GM23248 (cell line): ENCODE data around the gene SEMA3B.

Experiments used
- EZH2 ChIP-seq: fragments of 200-600 bp; sonication (generic); IDR thresholded peaks from 2 replicates; pipeline ENCODE4 v1.6.1; 2018; ENCODE audit warnings: antibody characterized with exemption, mild to moderate bottlenecking; ENCODE audit not compliant: insufficient read depth, poor library complexity, severe bottlenecking
- EZH2phosphoT487 ChIP-seq: fragments of 200-600 bp; sonication (generic); IDR thresholded peaks from 2 replicates; pipeline ENCODE4 v1.6.1; 2018; ENCODE audit warnings: antibody characterized with exemption, moderate library complexity, mild to moderate bottlenecking, low read depth; ENCODE audit not compliant: insufficient read depth

DNA sequence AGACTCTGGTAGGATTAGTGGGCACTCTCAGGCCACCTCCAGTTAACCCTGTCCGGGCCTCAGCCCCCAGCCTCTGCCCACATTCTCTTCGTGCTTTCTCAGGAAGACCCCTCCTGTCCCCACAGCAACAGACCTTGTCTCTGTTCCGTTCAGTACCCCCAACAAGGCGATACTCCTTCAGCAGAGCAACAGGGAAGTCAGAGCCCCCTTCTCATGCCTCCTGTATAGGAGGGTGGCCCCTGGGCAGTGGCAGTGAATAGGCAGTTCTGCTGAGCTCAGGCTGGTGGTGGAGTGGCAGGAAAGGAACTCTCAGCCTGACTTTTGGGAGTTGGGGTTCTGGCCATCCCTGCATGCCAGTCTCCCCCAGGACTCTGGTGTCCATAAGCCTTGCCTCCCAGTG lies 513 bp downstream of the SEMA3B start:
- no peak for TF ChIP-seq EZH2
- TF ChIP-seq EZH2phosphoT487 = no peak
